Measurements from ENCODE around the gene FIS1. TPM values are rescaled to one million over a fixed set of nuclear protein-coding genes. Genes with fewer than 3 reads are reported as not detected.
A peak's percentile ranks its signal among the peaks of the same experiment; 100 is the strongest.
"Not testable (repeated sequence)": the region's sequence is repeated elsewhere in the genome, so short reads cannot be mapped to it uniquely, and the experiment has no call there.

FIS1 gene
- 100 to 1,000 TPM; 137 to 231 (median 187) TPM for total RNA-seq

GRCh38 chr7:101244375-101245146 is at the start of gene FIS1:
TSS of gene FIS1 (minus strand) at chr7:101245081. CDS start at chr7:101245004, 77 bp downstream.
- H3K4me1 ChIP-seq (replicated peaks in 1 of 2): peaks cover 12% of the 10 kb centered on the region in 2 donors
- peak within 1 kb of the TSS; percentile 91 to 96 for H3K27ac ChIP-seq
- WGBS, 10 experiments: 0 to 3% (median 0%) methylated on average over 2 to 6 of the region's 45 CpGs; no CpG with 5 or more reads in 5 of the 10 experiments
- in situ Hi-C loops (cut with MboI; ENCODE audit: low pct_unique_long_range_greater_than_20kb in 2 of 9, low sequenced_read_pairs in 9 of 9, unreplicated experiment in 9 of 9): no loop called here
- peak; percentile 89 to 97 (median 95) for ATAC-seq (replicated peaks in 6 of 8)
- H3K4me3 ChIP-seq: peak within 1 kb of the TSS; percentile 68 to 90 (median 83)

GRCh38 chr7:101294039-101294831 is 49.4 kb upstream of the FIS1 start:
- in situ Hi-C loops (cut with MboI; ENCODE audit: low pct_unique_long_range_greater_than_20kb in 2 of 9, low sequenced_read_pairs in 9 of 9, unreplicated experiment in 9 of 9): loop anchor here in 3 of 9 experiments (25.0 kb wide), 2 partner anchors 157 to 407 kb away; partner anchors contain the start of genes SERPINE1 (in 2 of the 3), ACHE (in 1 of the 3), SRRT (in 1 of the 3) and UFSP1 (in 1 of the 3)
- ATAC-seq (replicated peaks in 6 of 8): peak in 3 of 8 experiments; percentile 11 to 31 (median 27)
- peaks cover 0 to 4% of the 10 kb centered on the region in 2 donors for H3K4me1 ChIP-seq (replicated peaks in 1 of 2)
- 0 to 60% (median 28%) methylated on average over 1 to 10 of the region's 12 CpGs; no CpG with 5 or more reads in 2 of the 10 experiments for WGBS, 10 experiments
- H3K27ac ChIP-seq: peak overlapping the region in 1 of 2 donors; percentile 20
- H3K4me3 ChIP-seq: no peak overlapping the region

- not testable (repeated sequence) for H3K27ac ChIP-seq; H3K4me3 ChIP-seq; H3K4me1 ChIP-seq (replicated peaks in 1 of 2); ATAC-seq (replicated peaks in 6 of 8)
- in situ Hi-C loops (cut with MboI; ENCODE audit: low pct_unique_long_range_greater_than_20kb in 2 of 9, low sequenced_read_pairs in 9 of 9, unreplicated experiment in 9 of 9): loop anchor here in 3 of 9 experiments (25.0 kb wide), 2 partner anchors 156 to 406 kb away; partner anchors contain the start of genes SERPINE1 (in 2 of the 3), ACHE (in 1 of the 3), SRRT (in 1 of the 3) and UFSP1 (in 1 of the 3)
- 16 to 71% (median 41%) methylated on average over 1 to 16 of the region's 16 CpGs; no CpG with 5 or more reads in 1 of the 10 experiments for WGBS, 10 experiments
Observed at GRCh38 chr7:101293069-101294021, 48.5 kb upstream of the FIS1 start.

- ATAC-seq (replicated peaks in 6 of 8); H3K27ac ChIP-seq; H3K4me1 ChIP-seq (replicated peaks in 1 of 2); H3K4me3 ChIP-seq: not testable (repeated sequence)
- 8 to 100% (median 90%) methylated on average over 1 to 5 of the region's 5 CpGs; no CpG with 5 or more reads in 3 of the 10 experiments for WGBS, 10 experiments
- in situ Hi-C loops (cut with MboI; ENCODE audit: low pct_unique_long_range_greater_than_20kb in 2 of 9, low sequenced_read_pairs in 9 of 9, unreplicated experiment in 9 of 9): loop anchor here in 3 of 9 experiments (25.0 kb wide), 2 partner anchors 155 to 405 kb away; partner anchors contain the start of genes SERPINE1 (in 2 of the 3), ACHE (in 1 of the 3), SRRT (in 1 of the 3) and UFSP1 (in 1 of the 3)
Observed at GRCh38 chr7:101292566-101292965, 47.7 kb upstream of the FIS1 start.

- 0 to 53% (median 32%) methylated on average over 1 to 7 of the region's 18 CpGs; no CpG with 5 or more reads in 5 of the 10 experiments for WGBS, 10 experiments
- in situ Hi-C loops (cut with MboI; ENCODE audit: low pct_unique_long_range_greater_than_20kb in 2 of 9, low sequenced_read_pairs in 9 of 9, unreplicated experiment in 9 of 9): loop anchor here in 3 of 9 experiments (25.0 kb wide), 2 partner anchors 153 to 403 kb away; partner anchors contain the start of genes SERPINE1 (in 2 of the 3), ACHE (in 1 of the 3), SRRT (in 1 of the 3) and UFSP1 (in 1 of the 3)
- not testable (repeated sequence) for H3K4me1 ChIP-seq (replicated peaks in 1 of 2); H3K4me3 ChIP-seq; H3K27ac ChIP-seq
- ATAC-seq (replicated peaks in 6 of 8): peak; percentile 66 to 95 (median 87)
Observed at GRCh38 chr7:101290186-101291037, 45.5 kb upstream of the FIS1 start.

GRCh38 chr7:101289687-101290086 is 44.8 kb upstream of the FIS1 start:
- in situ Hi-C loops (cut with MboI; ENCODE audit: low pct_unique_long_range_greater_than_20kb in 2 of 9, low sequenced_read_pairs in 9 of 9, unreplicated experiment in 9 of 9): loop anchor here in 3 of 9 experiments (25.0 kb wide), 2 partner anchors 152 to 402 kb away; partner anchors contain the start of genes SERPINE1 (in 2 of the 3), ACHE (in 1 of the 3), SRRT (in 1 of the 3) and UFSP1 (in 1 of the 3)
- WGBS, 10 experiments: no CpG with 5 or more reads among the region's 4 CpGs
- not testable (repeated sequence) for H3K4me1 ChIP-seq (replicated peaks in 1 of 2); H3K4me3 ChIP-seq; H3K27ac ChIP-seq
- peak; percentile 16 to 92 (median 26) for ATAC-seq (replicated peaks in 6 of 8)

- in situ Hi-C loops (cut with MboI; ENCODE audit: low pct_unique_long_range_greater_than_20kb in 2 of 9, low sequenced_read_pairs in 9 of 9, unreplicated experiment in 9 of 9): loop anchor here in 3 of 9 experiments (25.0 kb wide), 2 partner anchors 151 to 401 kb away; partner anchors contain the start of genes SERPINE1 (in 2 of the 3), ACHE (in 1 of the 3), SRRT (in 1 of the 3) and UFSP1 (in 1 of the 3)
- H3K4me3 ChIP-seq: no peak overlapping the region
- H3K4me1 ChIP-seq (replicated peaks in 1 of 2): no peaks in the 10 kb centered on the region
- WGBS, 10 experiments: 0 to 100% (median 81%) methylated on average over 1 to 3 of the region's 3 CpGs; no CpG with 5 or more reads in 1 of the 10 experiments
- ATAC-seq (replicated peaks in 6 of 8): no peak
- no peak overlapping the region for H3K27ac ChIP-seq
Observed at GRCh38 chr7:101288439-101288838, 43.6 kb upstream of the FIS1 start.

GRCh38 chr7:101287032-101287431 is 42.2 kb upstream of the FIS1 start:
- H3K27ac ChIP-seq: no peak overlapping the region
- in situ Hi-C loops (cut with MboI; ENCODE audit: low pct_unique_long_range_greater_than_20kb in 2 of 9, low sequenced_read_pairs in 9 of 9, unreplicated experiment in 9 of 9): loop anchor here in 3 of 9 experiments (25.0 kb wide), 2 partner anchors 150 to 400 kb away; partner anchors contain the start of genes SERPINE1 (in 2 of the 3), ACHE (in 1 of the 3), SRRT (in 1 of the 3) and UFSP1 (in 1 of the 3)
- no peak for ATAC-seq (replicated peaks in 6 of 8)
- WGBS, 10 experiments: 80% methylated on average over 1 of the region's 6 CpGs; no CpG with 5 or more reads in 9 of the 10 experiments
- no peak overlapping the region for H3K4me3 ChIP-seq
- H3K4me1 ChIP-seq (replicated peaks in 1 of 2): no peaks in the 10 kb centered on the region

GRCh38 chr7:101285880-101286279 is 41.0 kb upstream of the FIS1 start:
- ATAC-seq (replicated peaks in 6 of 8); H3K27ac ChIP-seq; H3K4me1 ChIP-seq (replicated peaks in 1 of 2); H3K4me3 ChIP-seq: not testable (repeated sequence)
- 17 to 68% (median 30%) methylated on average over 1 to 2 of the region's 3 CpGs; no CpG with 5 or more reads in 6 of the 10 experiments for WGBS, 10 experiments
- in situ Hi-C loops (cut with MboI; ENCODE audit: low pct_unique_long_range_greater_than_20kb in 2 of 9, low sequenced_read_pairs in 9 of 9, unreplicated experiment in 9 of 9): loop anchor here in 3 of 9 experiments (25.0 kb wide), 2 partner anchors 149 to 399 kb away; partner anchors contain the start of genes SERPINE1 (in 2 of the 3), ACHE (in 1 of the 3), SRRT (in 1 of the 3) and UFSP1 (in 1 of the 3)

GRCh38 chr7:101285171-101285570 is 40.3 kb upstream of the FIS1 start:
- ATAC-seq (replicated peaks in 6 of 8): no peak
- in situ Hi-C loops (cut with MboI; ENCODE audit: low pct_unique_long_range_greater_than_20kb in 2 of 9, low sequenced_read_pairs in 9 of 9, unreplicated experiment in 9 of 9): loop anchor here in 3 of 9 experiments (25.0 kb wide), 2 partner anchors 148 to 398 kb away; partner anchors contain the start of genes SERPINE1 (in 2 of the 3), ACHE (in 1 of the 3), SRRT (in 1 of the 3) and UFSP1 (in 1 of the 3)
- H3K4me1 ChIP-seq (replicated peaks in 1 of 2): no peaks in the 10 kb centered on the region
- no peak overlapping the region for H3K4me3 ChIP-seq
- 60 to 98% (median 79%) methylated on average over 2 to 8 of the region's 9 CpGs; no CpG with 5 or more reads in 2 of the 10 experiments for WGBS, 10 experiments
- H3K27ac ChIP-seq: no peak overlapping the region
